ENCODE measurements around the gene USP44.

GRCh38 chr12:95498968-95499367 is 52.3 kb downstream of the USP44 start:
- TF ChIP-seq EZH2 (IDR thresholded peaks at IDR 0.05; ENCODE audit: low read depth, low read length, severe bottlenecking) (no peak), POLR2A (IDR thresholded peaks at IDR 0.05; ENCODE audit: control extremely low read depth in 1 of 2, low read depth in 2 of 2, low read length in 2 of 2) (no peak), ZNF274 (IDR thresholded peaks at IDR 0.05; ENCODE audit: borderline replicate concordance, extremely low read depth, low read length) (no peak), USF2 (IDR thresholded peaks at IDR 0.05; ENCODE audit: low read length) (no peak)
- TF ChIP-seq, protein P1, sequence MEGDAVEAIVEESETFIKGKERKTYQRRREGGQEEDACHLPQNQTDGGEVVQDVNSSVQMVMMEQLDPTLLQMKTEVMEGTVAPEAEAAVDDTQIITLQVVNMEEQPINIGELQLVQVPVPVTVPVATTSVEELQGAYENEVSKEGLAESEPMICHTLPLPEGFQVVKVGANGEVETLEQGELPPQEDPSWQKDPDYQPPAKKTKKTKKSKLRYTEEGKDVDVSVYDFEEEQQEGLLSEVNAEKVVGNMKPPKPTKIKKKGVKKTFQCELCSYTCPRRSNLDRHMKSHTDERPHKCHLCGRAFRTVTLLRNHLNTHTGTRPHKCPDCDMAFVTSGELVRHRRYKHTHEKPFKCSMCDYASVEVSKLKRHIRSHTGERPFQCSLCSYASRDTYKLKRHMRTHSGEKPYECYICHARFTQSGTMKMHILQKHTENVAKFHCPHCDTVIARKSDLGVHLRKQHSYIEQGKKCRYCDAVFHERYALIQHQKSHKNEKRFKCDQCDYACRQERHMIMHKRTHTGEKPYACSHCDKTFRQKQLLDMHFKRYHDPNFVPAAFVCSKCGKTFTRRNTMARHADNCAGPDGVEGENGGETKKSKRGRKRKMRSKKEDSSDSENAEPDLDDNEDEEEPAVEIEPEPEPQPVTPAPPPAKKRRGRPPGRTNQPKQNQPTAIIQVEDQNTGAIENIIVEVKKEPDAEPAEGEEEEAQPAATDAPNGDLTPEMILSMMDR (IDR thresholded peaks at IDR 0.05; ENCODE audit: control extremely low read depth in 1 of 3, insufficient read depth in 1 of 3, low read depth in 1 of 3, low read length in 3 of 3), result no peak
